GM21423 (cell line): ENCODE measurements around the gene ARIH2.
"Not testable (repeated sequence)": the region's sequence is repeated elsewhere in the genome, so short reads cannot be mapped to it uniquely, and the experiment has no call there.

Experiments
- ATAC-seq: cut with Tn5 transposase; IDR thresholded peaks from one replicate; pipeline ENCODE4 v1.9.1; 2021; ENCODE audit warnings: mild to moderate bottlenecking, moderate library complexity; ENCODE audit not compliant: unreplicated experiment

Gene ARIH2

DNA sequence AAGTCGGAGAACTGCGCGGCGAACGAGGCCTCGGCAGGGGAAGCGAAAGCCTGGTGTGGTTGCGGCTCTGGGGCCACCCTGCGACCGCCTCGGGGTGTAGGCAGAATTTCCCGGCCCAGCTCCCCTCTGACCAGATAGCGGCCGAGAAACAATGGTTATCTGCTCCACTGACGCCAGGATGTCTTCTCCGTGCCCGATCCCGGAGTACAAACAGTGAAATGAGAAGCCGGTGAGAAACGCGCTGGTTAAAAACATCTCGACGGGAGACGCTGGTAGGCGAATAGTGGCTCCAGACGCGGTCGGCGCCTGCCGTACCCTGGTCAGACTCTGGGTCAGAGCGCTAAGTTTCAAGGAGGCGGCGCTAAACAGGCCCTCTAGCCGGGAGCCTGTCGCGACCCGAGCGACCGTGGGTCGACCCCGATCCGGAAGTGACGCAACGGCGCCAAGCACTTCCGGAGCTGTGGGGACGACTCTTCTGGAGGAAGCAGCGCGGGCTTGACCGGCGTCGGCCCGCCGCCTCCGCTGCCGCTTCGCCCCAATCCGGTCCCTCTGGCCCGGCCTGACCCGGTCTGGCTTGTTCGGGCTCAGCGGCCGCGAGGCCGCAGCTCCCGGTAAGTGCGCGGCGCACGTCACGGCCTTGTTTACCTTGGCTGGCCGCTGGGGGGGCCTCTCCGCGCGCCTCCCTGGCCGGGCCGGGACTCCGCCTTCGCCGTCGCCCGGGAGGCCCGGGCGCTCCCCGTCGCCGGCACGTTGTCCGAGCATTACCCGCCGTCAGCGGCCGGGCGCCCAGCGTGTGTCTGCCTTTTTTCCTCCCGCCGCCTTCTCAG, at the start of gene ARIH2:
Gene ARIH2 (plus strand): TSS at position 455 of the 827 bp plus-strand sequence. CDS start 8,717 bp downstream, outside the sequence.
- ATAC-seq, result peak; percentile 76

DNA sequence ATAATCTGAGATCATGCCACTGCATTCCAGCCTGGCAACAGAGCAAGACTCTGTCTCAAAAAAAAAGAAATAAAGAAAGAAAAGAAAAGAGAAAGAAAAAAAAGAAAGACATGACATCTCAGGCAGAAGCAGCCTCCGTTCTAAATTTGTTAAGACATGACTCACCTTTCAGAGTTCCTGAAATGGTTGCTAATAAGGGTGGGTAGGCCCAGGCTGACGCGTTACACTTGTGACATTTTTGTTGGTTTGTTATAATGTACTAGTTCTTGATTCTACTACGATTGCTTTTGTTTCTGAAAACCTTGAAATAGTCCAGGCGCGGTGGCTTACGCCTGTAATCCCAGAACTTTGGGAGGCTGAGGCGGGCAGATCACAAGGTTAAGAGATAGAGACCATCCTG, 41.0 kb upstream of the ARIH2 start:
- no peak for ATAC-seq

DNA sequence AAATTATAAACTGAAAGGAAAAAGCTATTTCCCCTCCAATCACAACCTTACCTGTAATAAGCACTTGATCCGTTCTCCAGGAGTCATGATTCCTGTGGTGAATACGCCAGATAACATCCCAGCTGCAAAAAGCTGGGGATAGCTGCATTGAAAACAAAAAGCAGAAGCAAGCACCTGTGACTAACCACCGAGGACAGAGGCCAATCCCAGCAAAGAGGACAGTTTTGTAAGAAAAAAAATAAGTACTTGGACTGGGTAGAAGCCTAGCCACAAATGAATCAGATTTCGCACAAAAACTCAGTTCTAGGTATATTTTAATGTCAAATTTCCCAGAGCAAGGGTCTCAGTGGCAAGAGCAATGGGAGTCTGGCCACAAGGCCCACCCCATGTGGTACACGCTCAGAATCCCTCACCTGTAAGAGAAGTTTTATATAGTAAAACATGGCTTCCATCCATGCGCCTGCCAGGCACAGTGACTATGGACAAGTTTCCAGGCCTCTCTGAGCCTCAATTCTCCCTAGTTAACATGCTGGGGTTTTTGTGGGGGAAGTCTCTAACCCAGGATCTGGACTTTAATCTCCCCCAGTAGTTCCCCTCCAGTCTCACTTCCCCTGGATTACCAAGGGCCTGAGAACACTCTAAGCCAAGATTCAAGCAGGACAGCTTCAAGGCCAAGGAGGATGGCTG, 39.2 kb upstream of the ARIH2 start:
- no peak for ATAC-seq

DNA sequence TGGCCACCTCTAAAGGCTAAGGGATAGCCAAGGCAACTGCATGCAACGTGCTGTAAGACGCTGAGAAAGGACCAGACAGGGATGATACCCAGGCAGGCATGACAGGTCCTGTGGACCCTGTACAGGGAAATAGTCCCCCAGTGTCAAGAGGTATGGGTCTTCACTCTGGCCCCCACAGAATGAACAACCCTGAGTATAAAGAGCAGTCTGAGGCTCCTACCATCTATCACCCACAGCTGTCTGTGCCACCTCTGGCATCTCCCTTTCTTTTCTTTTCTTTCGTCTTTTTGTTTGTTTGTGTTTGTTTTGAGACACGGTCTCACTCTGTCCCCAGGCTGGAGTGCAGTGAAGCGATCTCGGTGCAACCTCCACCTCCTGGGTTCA, 38.7 kb upstream of the ARIH2 start:
- ATAC-seq, result no peak

DNA sequence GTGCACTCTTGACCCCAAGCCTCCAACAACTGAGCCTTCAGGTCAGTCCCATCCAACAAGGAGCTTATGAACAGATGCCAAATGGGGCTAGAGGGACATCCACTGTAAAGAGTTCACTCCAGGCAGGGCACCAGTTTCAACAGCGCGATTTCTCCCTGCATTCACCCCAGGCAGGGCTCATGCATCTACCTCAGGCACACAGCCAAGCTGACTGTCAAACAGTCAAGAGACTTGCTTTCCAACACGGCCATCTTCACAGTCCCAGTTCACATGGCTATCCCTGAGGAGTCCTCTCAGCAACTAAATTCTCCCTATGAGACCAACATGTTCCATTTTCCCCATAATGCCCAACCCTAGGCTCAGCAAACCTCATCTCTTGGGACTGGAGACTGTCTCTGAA, 37.6 kb upstream of the ARIH2 start:
- ATAC-seq, result no peak

DNA sequence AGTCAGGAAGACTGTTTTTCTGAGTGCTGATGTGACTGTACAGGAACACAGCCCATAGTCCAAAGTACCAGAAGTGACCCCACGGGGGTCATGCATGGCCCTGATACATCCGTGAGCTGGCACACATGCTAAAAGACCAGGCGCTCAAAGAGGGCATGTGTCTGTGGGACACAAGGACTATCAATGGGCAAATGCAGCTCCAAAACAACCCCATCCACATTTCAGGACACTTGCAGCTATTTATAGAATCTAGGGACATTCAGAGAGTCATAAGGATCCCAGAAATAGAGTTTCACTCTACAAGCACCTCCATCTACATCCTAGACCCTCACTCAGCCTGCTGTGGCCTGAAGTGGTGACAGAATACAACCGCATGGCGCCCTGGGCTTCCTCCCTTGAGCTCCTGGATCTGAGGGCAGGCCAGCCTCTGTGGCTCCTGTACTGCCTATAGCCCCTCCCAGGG, 37.0 kb upstream of the ARIH2 start:
- no peak for ATAC-seq

DNA sequence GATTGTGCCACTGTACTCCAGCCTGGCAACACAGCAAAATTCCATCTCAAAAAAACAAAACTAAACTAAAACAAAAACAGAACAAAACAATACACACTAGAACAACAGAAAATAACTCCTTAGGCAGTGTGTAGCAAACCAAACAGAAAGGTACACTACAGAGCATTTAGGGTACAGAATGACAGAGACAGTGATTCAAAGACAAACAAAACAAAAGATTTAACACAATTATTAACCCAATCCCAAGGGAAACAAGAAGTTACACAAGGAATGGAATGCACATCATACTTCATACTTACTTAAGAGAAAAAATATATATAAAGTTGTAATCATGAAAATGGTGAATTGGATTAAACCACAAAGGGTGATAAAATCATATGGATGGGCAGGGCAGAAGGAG, 32.9 kb upstream of the ARIH2 start:
- ATAC-seq, result no peak

DNA sequence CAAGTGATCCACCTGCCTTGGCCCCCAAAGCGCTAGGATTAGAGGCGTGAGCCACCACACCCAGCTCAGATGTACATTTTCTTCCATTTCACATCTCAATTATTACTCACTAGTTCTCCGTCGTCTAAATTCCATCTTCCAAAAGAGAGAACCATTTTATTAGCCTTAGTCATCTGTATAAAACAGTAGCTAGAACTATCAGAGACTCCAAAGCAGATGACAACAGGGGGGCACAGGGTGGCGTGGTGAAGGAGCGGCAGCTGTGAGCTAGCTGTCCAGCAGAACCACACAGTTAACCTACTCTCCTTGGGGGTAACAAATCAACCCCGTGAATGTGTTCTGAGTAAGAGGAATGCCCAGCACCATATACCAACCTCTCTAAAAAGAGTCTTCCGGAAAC, 27.0 kb upstream of the ARIH2 start:
- ATAC-seq, result no peak

DNA sequence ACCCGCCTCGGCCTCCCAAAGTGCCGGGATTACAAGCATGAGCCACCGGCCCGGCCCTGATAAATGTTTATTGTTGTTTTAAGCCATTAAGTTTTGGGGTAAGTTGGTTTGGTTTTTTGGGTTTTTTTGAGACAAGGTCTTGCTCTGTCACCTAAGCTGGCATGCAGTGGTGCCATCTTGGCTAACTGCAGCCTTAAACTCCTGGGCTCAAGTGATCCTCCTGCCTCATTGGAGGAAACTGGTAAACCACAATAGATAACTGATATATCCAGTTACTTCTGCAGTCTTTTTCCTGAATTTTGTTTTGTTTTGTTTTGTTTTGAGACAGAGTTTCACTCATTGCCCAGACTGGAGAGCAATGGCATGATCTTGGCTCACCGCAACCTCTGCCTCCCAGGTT, 24.1 kb upstream of the ARIH2 start:
- ATAC-seq, result no peak

DNA sequence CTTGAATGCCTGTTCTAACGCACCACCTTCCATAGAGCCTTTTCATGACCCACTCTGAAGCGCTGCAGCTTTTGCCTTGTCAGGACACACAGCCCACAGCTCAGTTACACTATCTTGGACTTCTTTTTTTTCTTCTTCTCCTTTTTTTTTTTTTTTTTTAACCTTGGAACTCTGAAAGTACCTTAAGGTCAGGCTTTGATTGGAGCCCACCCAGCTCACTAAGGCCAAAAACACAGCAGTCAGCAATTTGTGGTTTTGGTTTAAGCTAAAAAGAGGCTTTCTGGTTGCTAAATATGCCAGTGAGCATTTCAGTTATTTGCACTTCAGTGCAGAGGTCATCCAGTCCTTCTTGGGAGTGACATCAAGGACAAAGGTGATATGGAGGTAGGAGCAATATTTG, 21.7 kb upstream of the ARIH2 start:
- ATAC-seq, result no peak

DNA sequence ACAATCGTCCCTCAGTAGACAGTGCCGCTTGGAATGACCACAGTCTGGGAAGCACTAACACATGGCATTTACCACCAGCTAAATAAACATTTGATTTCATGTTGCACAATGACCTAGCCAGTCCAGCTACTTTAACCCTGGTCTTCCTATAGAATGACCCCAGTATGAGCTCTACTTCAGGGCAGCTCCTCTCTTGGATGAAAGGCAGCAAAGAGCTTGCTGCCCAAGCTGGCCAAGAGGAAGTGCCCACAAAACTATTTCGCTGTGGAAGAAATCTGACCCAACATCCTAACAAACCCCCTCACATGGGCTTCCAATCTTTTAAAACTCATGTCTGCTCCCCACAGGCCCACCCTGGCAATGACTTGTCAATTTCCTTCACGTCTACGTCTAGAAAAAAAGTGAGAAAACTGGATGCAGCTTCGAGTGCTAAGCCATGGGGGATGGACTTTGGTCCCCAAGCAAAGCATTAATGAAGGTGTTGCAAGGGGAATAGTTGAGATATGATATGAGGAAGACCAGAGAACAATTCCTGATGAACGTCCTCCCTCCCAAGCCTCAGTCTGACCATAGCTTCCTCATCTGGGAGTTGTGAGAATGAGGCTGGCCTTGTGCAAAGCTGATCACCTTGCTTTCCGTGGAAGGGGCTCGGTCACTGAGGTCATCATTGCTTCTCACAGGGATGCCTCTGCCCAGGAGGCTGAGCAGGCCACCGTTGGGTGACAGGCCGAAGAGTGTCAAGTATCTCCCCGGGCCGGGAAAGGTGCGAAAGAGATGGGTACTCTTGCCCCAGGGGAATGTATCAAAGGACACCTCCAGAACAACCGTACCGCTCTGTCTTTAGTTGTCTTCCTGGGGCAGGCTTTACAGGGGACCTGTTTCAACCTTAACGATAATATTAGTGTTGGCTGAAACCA, 20.9 kb upstream of the ARIH2 start:
- ATAC-seq, result no peak

DNA sequence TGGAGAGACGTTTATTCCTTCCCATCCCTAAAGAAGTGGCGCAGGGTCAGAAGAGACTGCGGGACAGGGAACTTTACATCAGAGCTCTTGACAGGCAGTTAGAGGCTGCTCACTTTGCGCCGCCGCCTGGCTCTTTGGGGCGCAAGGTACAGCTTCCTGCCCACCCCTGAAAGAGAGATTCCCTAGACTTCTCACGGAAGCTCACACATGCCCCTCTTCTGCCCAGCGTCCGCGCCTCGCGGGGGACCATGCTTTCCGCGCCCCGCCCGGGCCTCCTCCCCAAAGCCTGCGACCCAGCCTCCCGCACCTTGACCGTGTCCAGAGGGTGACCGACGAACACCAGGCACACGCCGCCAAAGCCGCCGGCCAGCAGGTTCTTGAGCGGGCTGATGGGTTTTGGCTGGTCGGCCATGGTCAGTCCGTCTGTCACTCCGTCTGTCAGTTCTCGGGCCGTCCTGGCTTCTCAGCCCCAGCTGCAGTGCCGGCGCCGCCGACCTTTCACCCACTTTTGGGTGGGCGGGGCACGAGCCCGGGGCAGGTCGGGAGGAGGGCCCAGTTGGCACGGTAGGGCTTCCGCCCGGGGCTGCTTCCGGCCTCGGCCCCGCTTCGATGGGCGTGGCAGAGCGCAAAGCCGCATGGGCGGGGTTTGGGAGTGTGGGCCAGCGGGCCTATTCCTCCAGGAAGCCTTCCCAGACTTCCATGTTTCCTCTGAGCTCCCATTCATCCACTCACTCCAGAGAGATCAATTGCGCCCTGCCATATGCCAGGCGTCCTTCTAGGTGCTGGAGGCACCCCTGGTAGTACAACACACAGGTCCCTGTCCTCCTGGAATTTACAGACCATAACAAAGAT, 20.0 kb upstream of the ARIH2 start, which contains the start of gene SLC25A20:
Gene SLC25A20 (minus strand): TSS at position 500 of the 852 bp plus-strand sequence. CDS start 88 bp downstream, at position 412.
- peak; percentile 87 for ATAC-seq

DNA sequence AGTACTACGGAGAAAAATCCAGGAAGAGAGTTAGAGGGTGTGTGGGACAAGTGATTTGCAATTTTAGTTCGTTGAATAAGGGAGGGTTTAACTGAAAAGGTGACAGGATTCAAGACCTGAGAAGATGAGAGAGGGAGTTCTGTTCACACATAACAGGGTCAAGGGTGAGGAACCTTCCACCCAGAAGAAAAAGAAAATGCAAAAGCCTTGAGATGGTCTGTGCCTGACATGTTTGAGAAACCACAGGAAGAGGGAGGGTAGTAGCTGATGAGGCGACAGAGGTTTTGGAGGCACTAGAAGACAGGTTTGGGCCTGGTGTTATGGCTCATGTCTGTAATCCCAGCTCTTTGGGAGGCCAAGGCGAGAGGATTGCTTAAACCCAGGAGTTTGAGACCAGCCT, 19.4 kb upstream of the ARIH2 start:
- no peak for ATAC-seq

DNA sequence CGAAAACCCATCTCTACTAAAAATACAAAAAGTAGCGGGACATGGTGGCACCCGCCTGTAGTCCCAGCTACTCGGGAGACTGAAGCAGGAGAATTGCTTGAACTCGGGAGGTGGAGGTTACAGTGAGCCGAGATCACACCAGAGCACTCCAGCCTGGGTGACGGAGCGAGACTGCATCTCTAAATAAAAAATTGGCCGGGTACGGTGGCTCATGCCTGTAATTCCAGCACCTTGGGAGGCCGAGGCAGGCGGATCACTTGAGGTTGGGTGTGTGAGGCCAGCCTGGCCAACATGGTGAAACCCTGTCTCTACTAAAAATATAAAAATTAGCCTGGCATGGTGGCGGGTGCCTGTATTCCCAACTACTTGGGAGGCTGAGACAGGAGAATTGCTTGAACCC, 11.6 kb upstream of the ARIH2 start:
- not testable (repeated sequence) for ATAC-seq

DNA sequence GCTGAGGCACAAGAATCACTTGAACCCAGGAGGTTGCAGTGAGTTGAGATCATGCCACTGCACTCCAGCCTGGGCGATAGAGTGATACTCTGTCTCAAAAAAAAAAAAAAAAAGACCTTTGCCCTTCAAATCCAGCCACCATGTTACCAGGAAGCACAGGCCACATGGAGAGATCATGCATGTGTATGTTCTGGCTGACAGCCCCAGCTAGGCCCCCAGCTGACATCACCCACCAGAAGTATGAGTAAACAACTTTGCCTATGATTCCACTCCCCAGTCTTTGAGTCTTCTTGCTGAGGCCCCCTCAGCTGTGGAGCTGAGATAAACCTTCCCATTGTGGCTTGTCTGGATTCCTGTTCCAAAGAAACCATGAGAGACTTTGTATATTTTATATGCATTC, 3.3 kb upstream of the ARIH2 start:
- ATAC-seq, result no peak

DNA sequence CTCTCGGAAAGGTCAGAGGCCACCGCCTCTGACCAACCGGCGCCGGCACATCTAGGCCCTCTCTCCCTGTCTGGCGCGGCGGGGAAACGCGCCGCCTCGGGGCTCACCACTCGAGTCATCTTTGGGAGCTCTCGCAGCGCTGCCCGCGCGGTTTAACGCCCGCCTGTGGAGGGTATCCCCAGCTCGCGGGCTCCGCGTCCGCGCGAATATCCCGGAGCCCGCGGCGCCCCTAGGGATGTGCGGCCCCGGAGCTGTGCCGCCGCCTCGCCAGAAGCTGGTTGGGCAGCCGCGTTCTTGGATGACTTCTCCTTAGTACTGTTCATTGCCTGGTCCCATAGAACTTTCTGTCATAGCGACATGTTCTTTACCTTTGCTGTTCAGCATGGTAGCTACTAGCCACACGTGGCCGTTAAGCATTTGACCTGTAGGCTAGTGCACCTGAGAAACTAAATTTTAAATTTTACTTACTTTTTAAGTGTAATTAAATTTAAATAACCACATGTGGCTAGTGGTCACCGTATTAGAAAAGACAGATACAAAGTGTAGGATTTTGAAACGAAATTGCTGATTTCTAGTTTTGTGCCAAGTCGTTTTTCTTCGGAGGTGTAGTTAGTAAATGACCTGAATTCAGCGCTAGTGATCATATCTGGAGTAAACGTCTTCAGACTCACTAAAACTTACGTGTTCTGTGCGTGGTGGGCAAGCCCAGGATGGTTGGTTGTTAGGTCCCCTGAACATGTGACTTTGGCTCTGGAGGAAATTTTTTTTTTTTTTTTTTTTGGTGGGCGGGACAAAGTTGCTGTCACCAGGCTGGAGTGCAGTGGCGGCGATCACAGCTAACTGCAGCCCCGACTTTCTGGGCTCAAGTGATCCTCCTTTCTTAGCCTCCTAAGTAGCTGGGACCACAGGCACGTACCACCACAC, 835 bp downstream of the ARIH2 start:
- peak; percentile 13 for ATAC-seq

DNA sequence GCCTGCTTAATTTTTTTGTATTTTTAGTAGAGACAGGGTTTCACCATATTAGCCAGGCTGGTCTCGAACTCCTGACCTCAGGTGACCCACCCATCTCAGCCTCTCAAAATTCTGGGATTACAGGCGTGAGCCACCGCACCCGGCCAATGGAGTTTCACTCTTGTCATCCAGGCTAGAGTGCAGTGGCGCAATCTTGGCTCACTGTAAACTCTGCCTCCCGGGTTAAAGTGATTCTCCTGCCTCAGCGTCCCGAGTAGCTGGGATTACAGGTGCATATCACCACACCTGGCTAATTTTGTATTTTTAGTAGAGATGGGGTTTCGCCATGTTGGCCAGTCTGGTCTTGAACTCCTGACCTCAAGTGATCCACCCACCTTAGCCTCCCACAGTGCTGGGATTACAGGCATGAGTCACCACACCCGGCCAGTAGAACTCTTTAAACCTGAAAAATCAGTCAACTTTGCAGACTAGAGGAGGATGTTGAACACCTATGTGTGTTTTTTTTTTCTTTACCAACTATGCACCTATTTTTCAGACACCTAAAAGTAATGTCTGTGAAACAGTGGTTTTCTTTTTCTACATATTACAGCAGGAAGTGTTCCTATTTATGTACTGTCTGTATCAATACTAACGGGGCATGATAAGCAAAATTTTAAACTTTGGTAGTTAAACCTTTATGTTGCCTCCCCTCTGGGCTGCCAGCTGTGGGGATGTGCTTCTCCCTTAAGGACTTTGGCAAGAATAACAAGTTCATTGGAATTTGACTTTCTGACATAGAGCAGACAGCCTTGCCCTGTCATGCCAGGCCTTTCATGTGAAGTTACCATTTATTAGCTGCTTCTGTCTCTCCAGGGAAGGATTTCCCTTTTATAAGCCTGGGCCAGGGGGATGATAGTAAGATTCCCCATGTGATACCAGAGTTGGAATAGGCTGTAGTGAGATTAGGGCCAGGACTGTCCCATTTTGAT, 8.1 kb downstream of the ARIH2 start:
- ATAC-seq, result no peak

DNA sequence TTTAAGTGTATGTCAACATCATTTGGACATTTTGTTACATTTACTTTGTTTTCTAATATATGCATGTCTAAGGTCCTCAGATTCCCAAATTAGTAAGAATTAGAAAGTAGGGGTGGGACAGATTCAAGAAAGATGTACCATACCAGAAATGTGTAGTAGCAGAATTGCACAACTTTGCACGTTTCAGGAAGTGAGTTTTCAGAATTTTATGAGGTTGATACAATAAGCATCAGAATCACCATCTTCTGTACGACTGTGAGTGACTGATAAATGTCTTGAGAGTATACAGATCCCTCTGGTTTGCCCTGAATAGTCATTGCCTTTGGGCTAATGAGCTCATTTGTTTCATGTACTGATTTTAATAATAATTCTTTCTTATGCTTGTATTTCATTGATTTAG, 9.3 kb downstream of the ARIH2 start:
- no peak for ATAC-seq
